Keratinocyte (primary cell): ENCODE results near the gene ZMIZ1. TPM values are rescaled to one million over a fixed set of nuclear protein-coding genes. Genes with fewer than 3 reads are reported as not detected.

Experiments used
- DNase-seq: peaks from one replicate; pipeline ENCODE4 v3.0.0-alpha.2; 2011; ENCODE audit warnings: low read depth, missing footprints, low spot score
- FAIRE-seq: peaks from 2 replicates; lab custom pipeline; 2011; peaks lifted over from hg19 to GRCh38; lab: Jason Lieb, UNC
- H2AFZ ChIP-seq: 2 replicates; pipeline ENCODE4 v1.6.0; 2012; ENCODE audit warnings: low read length, control low read depth, inconsistent platforms; ENCODE audit not compliant: control insufficient read depth
- H3K27ac ChIP-seq: 2 replicates; pipeline ENCODE4 v1.5.1; 2011; ENCODE audit warnings: low read length; ENCODE audit not compliant: control insufficient read depth, insufficient read depth
- H3K27me3 ChIP-seq: 3 replicates; pipeline ENCODE4 v1.6.0; 2011; ENCODE audit warnings: low read length; ENCODE audit not compliant: control insufficient read depth, insufficient read depth; ENCODE audit errors: extremely low read depth
- H3K36me3 ChIP-seq, 2 experiments: 2 replicates in 1 of 2; 3 replicates in 1 of 2; pipeline ENCODE4 v1.5.1; 2011; ENCODE audit warnings: low read length in 2 of 2, mild to moderate bottlenecking in 1 of 2; ENCODE audit not compliant: control insufficient read depth in 2 of 2, insufficient read depth in 2 of 2; ENCODE audit errors: extremely low read depth in 1 of 2
- H3K4me1 ChIP-seq: 3 replicates; pipeline ENCODE4 v1.5.1; 2011; ENCODE audit warnings: low read length; ENCODE audit not compliant: control insufficient read depth, insufficient read depth; ENCODE audit errors: extremely low read depth
- H3K4me2 ChIP-seq: 3 replicates; pipeline ENCODE4 v1.6.0; 2011; ENCODE audit warnings: low read depth, low read length; ENCODE audit not compliant: control insufficient read depth, insufficient read depth; ENCODE audit errors: extremely low read depth
- H3K4me3 ChIP-seq, 3 experiments: fragments of 200-600 bp in 1 of 3; sonication (generic) in 1 of 3; 2 replicates in 2 of 3; 3 replicates in 1 of 3; pipeline ENCODE4 v1.5.1; 2011 to 2016; ENCODE audit warnings: low read length in 3 of 3, mild to moderate bottlenecking in 3 of 3, control low read depth in 2 of 3, inconsistent platforms in 1 of 3, low read depth in 1 of 3, mixed read lengths in 1 of 3, mixed run types in 1 of 3, moderate library complexity in 1 of 3; ENCODE audit not compliant: control insufficient read depth in 2 of 3, insufficient read depth in 2 of 3; ENCODE audit errors: extremely low read depth in 1 of 3
- H3K79me2 ChIP-seq: 2 replicates; pipeline ENCODE4 v1.6.0; 2012; ENCODE audit warnings: low read length; ENCODE audit not compliant: control insufficient read depth, insufficient read depth
- H3K9ac ChIP-seq: 3 replicates; pipeline ENCODE4 v1.6.0; 2011; ENCODE audit warnings: low read length; ENCODE audit not compliant: control insufficient read depth, insufficient read depth; ENCODE audit errors: extremely low read depth
- H3K9me1 ChIP-seq: 3 replicates; pipeline ENCODE4 v1.6.0; 2011; ENCODE audit warnings: low read length; ENCODE audit not compliant: control insufficient read depth, insufficient read depth; ENCODE audit errors: extremely low read depth
- H3K9me3 ChIP-seq: 2 replicates; pipeline ENCODE4 v1.5.1; 2012; ENCODE audit warnings: low read depth, low read length; ENCODE audit not compliant: control insufficient read depth
- H4K20me1 ChIP-seq: 3 replicates; pipeline ENCODE4 v1.6.0; 2011; ENCODE audit warnings: low read length; ENCODE audit not compliant: control insufficient read depth, insufficient read depth; ENCODE audit errors: extremely low read depth
- EZH2 ChIP-seq: IDR thresholded peaks from one replicate; pipeline ENCODE4 v1.6.1; 2012; ENCODE audit warnings: inconsistent platforms, mild to moderate bottlenecking, low read length, moderate library complexity
- dilution Hi-C: fragments of 300-500 bp; cut with MboI; formaldehyde crosslinking; loops from one replicate; pipeline ENCODE4 v1.7.0; 2020; ENCODE audit warnings: low sequenced_read_pairs; ENCODE audit not compliant: extremely low pct_ligation_motif_present
- polyA plus RNA-seq, 5 experiments: library from polyadenylated mRNA; depleted of rRNA in 3 of 5; stranded (reverse) in 3 of 5; stranded (forward) in 1 of 5; unstranded in 1 of 5; fragments of >200 nt; gene quantifications; 1 replicate in 1 of 5; 2 replicates in 3 of 5; 3 replicates in 1 of 5; pipeline versions ENCODE4 v1.2.1 to v1.2.3, GENCODE V29; 2011 to 2012; ENCODE audit warnings: missing spikeins in 2 of 5, low read depth in 1 of 5, low replicate concordance in 1 of 5
- TF ChIP-seq, protein P1 (sequence below), 3 experiments: IDR thresholded peaks in 1 of 3; conservative IDR thresholded peaks in 1 of 3; optimal IDR thresholded peaks in 1 of 3; 2 replicates in 2 of 3; 3 replicates in 1 of 3; pipeline versions ENCODE3 to v1.5.1; 2011; ENCODE audit warnings: low read length in 3 of 3, mild to moderate bottlenecking in 3 of 3, moderate library complexity in 2 of 3, control low read depth in 1 of 3, inconsistent platforms in 1 of 3; ENCODE audit not compliant: insufficient read depth in 2 of 3; ENCODE audit errors: extremely low read depth in 1 of 3

The ZMIZ1 gene
- polyA plus RNA-seq, 1 donor (not counting 4 experiments of a cell fraction or from before 2014, with no cell fraction given): 1.8 TPM

DNA sequence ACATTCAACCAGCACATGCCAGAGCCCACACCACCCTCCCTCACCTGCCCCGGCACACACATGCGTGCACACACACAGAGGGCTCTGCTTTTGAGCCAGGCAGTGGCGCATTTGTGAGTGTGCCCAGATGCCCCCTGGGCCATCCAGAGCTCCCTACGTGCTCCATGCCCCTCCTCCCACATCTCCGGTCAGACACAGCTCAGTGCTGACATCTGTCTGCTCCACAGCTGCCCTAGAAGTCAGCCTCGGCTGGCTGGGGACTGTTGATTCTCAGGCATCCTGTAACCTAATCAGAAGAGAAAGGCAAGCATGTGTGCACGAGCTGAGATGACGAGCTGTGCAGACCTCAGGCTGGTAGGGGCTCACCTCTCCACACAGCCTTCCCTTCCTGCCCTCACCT, 135.1 kb downstream of the ZMIZ1 start:
- no peak overlapping the region for H3K9ac ChIP-seq
- no peaks in the 10 kb centered on the region for H3K27me3 ChIP-seq
- H3K36me3 ChIP-seq: peaks cover 5 to 11% of the 10 kb centered on the region in 2 experiments
- H2AFZ ChIP-seq: no peak overlapping the region
- H3K4me1 ChIP-seq: no peaks in the 10 kb centered on the region
- dilution Hi-C loops: no loop called here
- H3K9me1 ChIP-seq: no peaks in the 10 kb centered on the region
- no peaks in the 10 kb centered on the region for H4K20me1 ChIP-seq
- no peak for DNase-seq
- H3K4me3 ChIP-seq: no peak overlapping the region
- H3K4me2 ChIP-seq: no peak overlapping the region
- no peak for FAIRE-seq
- H3K9me3 ChIP-seq: no peaks in the 10 kb centered on the region
- no peaks in the 10 kb centered on the region for H3K79me2 ChIP-seq
- no peak for TF ChIP-seq EZH2
- TF ChIP-seq, protein P1, sequence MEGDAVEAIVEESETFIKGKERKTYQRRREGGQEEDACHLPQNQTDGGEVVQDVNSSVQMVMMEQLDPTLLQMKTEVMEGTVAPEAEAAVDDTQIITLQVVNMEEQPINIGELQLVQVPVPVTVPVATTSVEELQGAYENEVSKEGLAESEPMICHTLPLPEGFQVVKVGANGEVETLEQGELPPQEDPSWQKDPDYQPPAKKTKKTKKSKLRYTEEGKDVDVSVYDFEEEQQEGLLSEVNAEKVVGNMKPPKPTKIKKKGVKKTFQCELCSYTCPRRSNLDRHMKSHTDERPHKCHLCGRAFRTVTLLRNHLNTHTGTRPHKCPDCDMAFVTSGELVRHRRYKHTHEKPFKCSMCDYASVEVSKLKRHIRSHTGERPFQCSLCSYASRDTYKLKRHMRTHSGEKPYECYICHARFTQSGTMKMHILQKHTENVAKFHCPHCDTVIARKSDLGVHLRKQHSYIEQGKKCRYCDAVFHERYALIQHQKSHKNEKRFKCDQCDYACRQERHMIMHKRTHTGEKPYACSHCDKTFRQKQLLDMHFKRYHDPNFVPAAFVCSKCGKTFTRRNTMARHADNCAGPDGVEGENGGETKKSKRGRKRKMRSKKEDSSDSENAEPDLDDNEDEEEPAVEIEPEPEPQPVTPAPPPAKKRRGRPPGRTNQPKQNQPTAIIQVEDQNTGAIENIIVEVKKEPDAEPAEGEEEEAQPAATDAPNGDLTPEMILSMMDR (optimal IDR thresholded peaks at IDR 0.05 in 1 of 3, IDR thresholded peaks at IDR 0.05 in 1 of 3, conservative IDR thresholded peaks at IDR 0.05 in 1 of 3; ENCODE audit: extremely low read depth in 1 of 3, insufficient read depth in 2 of 3, low read length in 3 of 3): no peak
- no peak overlapping the region for H3K27ac ChIP-seq

DNA sequence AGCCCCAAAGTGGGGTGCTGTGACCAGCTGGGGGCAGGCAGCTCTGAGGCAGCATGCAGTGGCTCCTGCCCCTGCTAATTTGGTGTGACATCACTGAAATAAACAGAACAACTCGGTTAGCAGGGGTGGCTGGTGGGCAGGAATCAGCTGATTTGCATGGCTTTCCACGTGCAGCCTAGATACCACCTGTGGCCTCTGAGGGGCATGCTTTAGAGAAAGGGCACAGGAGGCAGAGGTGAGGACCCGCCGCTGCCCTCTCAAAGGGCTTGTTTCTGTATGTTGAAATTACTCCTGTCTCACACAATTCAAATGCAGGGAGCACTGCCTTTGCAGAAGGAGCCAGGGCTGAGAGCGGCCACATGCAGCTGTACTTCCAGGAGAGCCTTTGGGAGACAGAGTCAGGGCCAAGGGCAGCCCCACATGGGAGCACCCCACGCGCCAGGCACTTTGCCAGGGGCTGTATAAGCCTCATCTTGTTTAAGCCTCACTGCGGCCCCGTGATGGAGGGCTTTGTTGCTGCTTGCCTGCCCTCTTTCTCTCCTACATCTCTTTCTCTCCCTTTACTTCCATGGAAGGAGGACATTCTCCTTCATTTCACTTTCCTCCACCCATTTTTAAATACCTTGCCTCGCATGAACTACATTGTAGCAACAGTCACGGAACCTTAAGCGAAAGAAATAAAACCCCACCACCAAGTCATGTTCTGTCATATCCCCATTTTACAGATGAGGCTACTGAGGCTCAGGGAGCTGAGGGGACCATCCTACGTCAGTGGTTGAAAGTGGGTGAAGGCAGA, 137.7 kb downstream of the ZMIZ1 start:
- no peaks in the 10 kb centered on the region for H3K9me1 ChIP-seq
- peaks cover 6 to 17% of the 10 kb centered on the region in 2 experiments for H3K36me3 ChIP-seq
- no peak for DNase-seq
- H3K9me3 ChIP-seq: no peaks in the 10 kb centered on the region
- H2AFZ ChIP-seq: no peak overlapping the region
- H3K9ac ChIP-seq: no peak overlapping the region
- no peak for FAIRE-seq
- H3K4me2 ChIP-seq: no peak overlapping the region
- no peaks in the 10 kb centered on the region for H3K27me3 ChIP-seq
- dilution Hi-C loops: no loop called here
- H3K27ac ChIP-seq: no peak overlapping the region
- no peaks in the 10 kb centered on the region for H4K20me1 ChIP-seq
- H3K79me2 ChIP-seq: no peaks in the 10 kb centered on the region
- H3K4me1 ChIP-seq: no peaks in the 10 kb centered on the region
- TF ChIP-seq EZH2: no peak
- TF ChIP-seq, protein P1 (optimal IDR thresholded peaks at IDR 0.05 in 1 of 3, IDR thresholded peaks at IDR 0.05 in 1 of 3, conservative IDR thresholded peaks at IDR 0.05 in 1 of 3; ENCODE audit: extremely low read depth in 1 of 3, insufficient read depth in 2 of 3, low read length in 3 of 3): no peak
- H3K4me3 ChIP-seq: no peak overlapping the region
